Measurements from ENCODE around the gene PTPN20.

Gene PTPN20

DNA sequence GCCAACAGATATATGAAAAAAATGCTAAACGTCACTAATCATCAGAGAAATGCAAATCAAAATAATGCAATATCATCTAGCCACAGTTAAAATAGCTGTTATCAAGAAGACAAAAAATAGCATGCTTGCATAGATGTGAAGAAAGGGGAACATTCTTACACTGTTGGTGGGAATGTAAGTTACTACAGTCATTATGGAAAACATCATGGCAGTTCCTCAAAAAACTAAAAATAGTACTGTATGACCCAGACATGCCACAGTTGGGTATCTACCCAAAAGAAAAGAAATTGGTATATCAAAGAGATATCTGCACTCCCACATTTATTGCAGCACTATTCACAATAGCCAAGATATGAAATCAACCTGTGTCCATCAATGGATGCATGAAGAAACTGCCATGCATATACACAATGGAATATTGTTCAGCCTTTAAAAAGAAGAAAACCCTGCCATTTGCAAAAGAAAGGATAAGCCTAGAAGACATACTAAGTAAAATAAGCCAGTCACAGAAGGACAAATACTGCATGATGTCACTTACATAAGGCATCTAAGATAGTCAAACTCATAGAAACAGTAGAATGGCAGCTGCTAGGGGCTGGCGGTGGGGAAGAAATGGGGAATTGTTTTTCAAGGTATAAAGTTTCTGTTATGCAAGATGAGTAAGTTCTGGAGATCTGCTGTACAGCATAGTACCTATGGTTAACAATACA, 107.0 kb downstream of the PTPN20 start:
- TF ChIP-seq EZH2 (IDR thresholded peaks at IDR 0.05; ENCODE audit: borderline replicate concordance, low read length): no peak
- TF ChIP-seq, protein P1, sequence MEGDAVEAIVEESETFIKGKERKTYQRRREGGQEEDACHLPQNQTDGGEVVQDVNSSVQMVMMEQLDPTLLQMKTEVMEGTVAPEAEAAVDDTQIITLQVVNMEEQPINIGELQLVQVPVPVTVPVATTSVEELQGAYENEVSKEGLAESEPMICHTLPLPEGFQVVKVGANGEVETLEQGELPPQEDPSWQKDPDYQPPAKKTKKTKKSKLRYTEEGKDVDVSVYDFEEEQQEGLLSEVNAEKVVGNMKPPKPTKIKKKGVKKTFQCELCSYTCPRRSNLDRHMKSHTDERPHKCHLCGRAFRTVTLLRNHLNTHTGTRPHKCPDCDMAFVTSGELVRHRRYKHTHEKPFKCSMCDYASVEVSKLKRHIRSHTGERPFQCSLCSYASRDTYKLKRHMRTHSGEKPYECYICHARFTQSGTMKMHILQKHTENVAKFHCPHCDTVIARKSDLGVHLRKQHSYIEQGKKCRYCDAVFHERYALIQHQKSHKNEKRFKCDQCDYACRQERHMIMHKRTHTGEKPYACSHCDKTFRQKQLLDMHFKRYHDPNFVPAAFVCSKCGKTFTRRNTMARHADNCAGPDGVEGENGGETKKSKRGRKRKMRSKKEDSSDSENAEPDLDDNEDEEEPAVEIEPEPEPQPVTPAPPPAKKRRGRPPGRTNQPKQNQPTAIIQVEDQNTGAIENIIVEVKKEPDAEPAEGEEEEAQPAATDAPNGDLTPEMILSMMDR (IDR thresholded peaks at IDR 0.05; ENCODE audit: low read length): no peak
- Histone ChIP-seq H3F3A (ENCODE audit: insufficient read depth, low read length) (no peaks in the 10 kb centered on the region), H3K9me2 (ENCODE audit: low read depth, low read length) (no peaks in the 10 kb centered on the region), H3K79me2 (ENCODE audit: insufficient read depth, low read length) (no peaks in the 10 kb centered on the region), H3K9ac (ENCODE audit: low read length) (no peak overlapping the region), H3K36me3 (ENCODE audit: insufficient read depth, low read length) (no peaks in the 10 kb centered on the region), H2AFZ (ENCODE audit: low read length) (no peak overlapping the region), H4K20me1 (ENCODE audit: insufficient read depth, low read length) (no peaks in the 10 kb centered on the region), H3K4me1 (ENCODE audit: insufficient read depth, low read length, severe bottlenecking) (no peaks in the 10 kb centered on the region), H3K27ac (ENCODE audit: low read depth, low read length, poor library complexity, severe bottlenecking) (no peak overlapping the region), H3K9me3 (ENCODE audit: low read length) (no peaks in the 10 kb centered on the region), H3K4me2 (ENCODE audit: low read length) (no peak overlapping the region), H3K27me3 (ENCODE audit: insufficient read depth, low read length) (no peaks in the 10 kb centered on the region), H3K4me3 (ENCODE audit: low read depth, low read length, poor library complexity, severe bottlenecking) (no peak overlapping the region)

DNA sequence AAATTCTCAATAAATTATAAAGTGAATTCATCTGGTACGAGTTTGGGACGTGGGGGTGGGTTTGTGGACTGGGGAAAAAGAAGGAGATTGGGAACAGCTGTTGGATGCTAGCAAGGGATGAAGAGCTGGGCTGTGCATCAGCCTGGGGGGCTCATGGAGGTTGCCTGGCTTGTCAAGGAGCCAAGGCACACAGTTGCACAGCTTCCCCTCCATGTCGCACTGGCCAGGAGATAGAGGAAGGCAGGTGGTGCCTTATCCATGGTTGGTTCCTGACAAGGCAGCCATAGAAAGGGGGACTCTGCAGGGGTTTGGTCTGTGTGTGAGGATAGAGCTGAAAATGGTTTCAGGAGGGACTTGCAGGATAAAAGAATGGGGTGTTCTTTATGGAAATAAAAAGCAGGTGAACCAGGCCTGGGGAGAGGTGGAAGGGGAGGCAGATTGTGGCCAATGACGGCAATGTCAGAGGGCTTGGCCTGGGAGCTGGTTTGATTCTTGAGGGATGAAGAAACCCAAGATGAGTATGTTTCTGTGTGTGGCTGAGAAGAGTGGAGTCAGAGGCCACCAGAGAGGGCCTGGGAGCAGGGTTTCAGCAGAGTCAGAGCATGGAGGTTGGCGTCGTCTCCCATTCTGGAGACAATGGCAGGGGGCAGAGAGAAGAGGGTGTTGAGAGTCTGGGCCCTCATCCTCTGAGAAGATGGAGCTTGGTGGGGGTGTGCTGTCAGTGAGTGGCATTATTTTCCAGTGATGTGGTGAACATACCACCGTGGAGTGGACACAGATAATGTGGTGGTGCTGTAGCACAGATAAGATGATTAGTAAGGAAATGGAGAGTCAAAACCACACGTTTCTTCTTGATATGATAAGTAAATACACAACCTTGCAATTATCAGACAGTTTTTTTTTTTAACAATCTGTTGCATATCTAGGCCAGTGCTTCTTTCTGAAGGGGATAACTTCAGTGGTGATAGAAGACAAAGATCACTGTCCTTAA, 108.2 kb downstream of the PTPN20 start:
- Histone ChIP-seq H3K9ac (ENCODE audit: low read length) (no peak overlapping the region), H3K79me2 (ENCODE audit: insufficient read depth, low read length) (no peaks in the 10 kb centered on the region), H3K36me3 (ENCODE audit: insufficient read depth, low read length) (no peaks in the 10 kb centered on the region), H3F3A (ENCODE audit: insufficient read depth, low read length) (no peaks in the 10 kb centered on the region), H3K27me3 (ENCODE audit: insufficient read depth, low read length) (no peaks in the 10 kb centered on the region), H3K4me3 (ENCODE audit: low read depth, low read length, poor library complexity, severe bottlenecking) (no peak overlapping the region), H3K4me1 (ENCODE audit: insufficient read depth, low read length, severe bottlenecking) (no peaks in the 10 kb centered on the region), H2AFZ (ENCODE audit: low read length) (no peak overlapping the region), H3K27ac (ENCODE audit: low read depth, low read length, poor library complexity, severe bottlenecking) (no peak overlapping the region), H3K4me2 (ENCODE audit: low read length) (no peak overlapping the region), H3K9me3 (ENCODE audit: low read length) (no peaks in the 10 kb centered on the region), H3K9me2 (ENCODE audit: low read depth, low read length) (no peaks in the 10 kb centered on the region), H4K20me1 (ENCODE audit: insufficient read depth, low read length) (no peaks in the 10 kb centered on the region)
- TF ChIP-seq, protein P1 (IDR thresholded peaks at IDR 0.05; ENCODE audit: low read length): no peak
- TF ChIP-seq EZH2 (IDR thresholded peaks at IDR 0.05; ENCODE audit: borderline replicate concordance, low read length): no peak

DNA sequence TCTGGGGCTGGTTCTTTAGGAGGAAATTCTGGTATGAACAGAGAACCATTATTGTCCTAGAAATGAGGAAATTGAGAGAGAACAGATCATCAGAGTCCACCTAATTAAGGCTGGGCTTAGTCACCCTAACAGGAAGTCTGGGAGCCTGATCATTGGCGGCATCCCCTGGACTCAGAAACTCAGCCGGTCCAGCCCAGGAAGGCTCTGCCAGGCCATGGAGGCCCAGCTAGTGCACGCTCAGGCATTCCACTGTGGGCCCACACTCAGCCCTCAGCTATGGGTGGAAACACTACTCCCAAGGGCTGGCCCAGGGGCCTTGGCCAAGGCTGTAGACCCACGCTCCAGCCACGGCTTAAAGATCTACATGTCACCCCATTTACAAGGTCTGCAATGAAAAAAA, 109.2 kb downstream of the PTPN20 start:
- Histone ChIP-seq H3K27me3 (ENCODE audit: insufficient read depth, low read length) (no peaks in the 10 kb centered on the region), H3K36me3 (ENCODE audit: insufficient read depth, low read length) (no peaks in the 10 kb centered on the region), H3K9me3 (ENCODE audit: low read length) (no peaks in the 10 kb centered on the region), H3K4me1 (ENCODE audit: insufficient read depth, low read length, severe bottlenecking) (no peaks in the 10 kb centered on the region), H2AFZ (ENCODE audit: low read length) (no peak overlapping the region), H3K9me2 (ENCODE audit: low read depth, low read length) (no peaks in the 10 kb centered on the region), H3K4me3 (ENCODE audit: low read depth, low read length, poor library complexity, severe bottlenecking) (no peak overlapping the region), H3K27ac (ENCODE audit: low read depth, low read length, poor library complexity, severe bottlenecking) (no peak overlapping the region), H3F3A (ENCODE audit: insufficient read depth, low read length) (no peaks in the 10 kb centered on the region), H3K79me2 (ENCODE audit: insufficient read depth, low read length) (no peaks in the 10 kb centered on the region), H3K4me2 (ENCODE audit: low read length) (no peak overlapping the region), H4K20me1 (ENCODE audit: insufficient read depth, low read length) (no peaks in the 10 kb centered on the region), H3K9ac (ENCODE audit: low read length) (no peak overlapping the region)
- TF ChIP-seq, protein P1 (IDR thresholded peaks at IDR 0.05; ENCODE audit: low read length): no peak
- TF ChIP-seq EZH2 (IDR thresholded peaks at IDR 0.05; ENCODE audit: borderline replicate concordance, low read length): no peak
